HL-60/S4 treated with phorbol 12-myristate 13-acetate at 8.2 ng/mL for 4 days and 3 days (cell line): ENCODE results near the gene MOB3B.

ENCODE experiments used
- in situ Hi-C: fragments of 300-500 bp; cut with MboI; formaldehyde crosslinking; loops from 2 replicates; pipeline ENCODE4 v1.15.0; 2022; ENCODE audit warnings: low sequenced_read_pairs

MOB3B gene

DNA sequence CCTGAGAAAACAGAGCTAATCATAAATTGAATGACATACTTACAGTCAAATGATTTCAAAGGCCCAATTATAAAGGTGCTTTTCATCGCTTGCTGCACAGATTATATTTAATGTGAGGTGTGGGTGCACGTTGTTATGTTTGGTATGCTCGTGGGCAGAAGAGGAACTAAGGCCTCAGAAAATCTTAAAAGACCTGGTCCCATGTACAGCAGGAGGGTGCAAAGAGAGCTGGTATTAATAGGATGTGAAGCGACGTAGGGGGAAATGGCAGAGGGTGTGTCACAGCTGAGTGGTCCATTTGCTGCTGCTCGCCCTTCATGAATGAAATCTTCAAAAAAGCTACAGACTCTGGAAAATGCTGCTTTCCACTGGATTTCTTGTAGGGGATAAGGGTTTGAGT is 46.0 kb downstream of the MOB3B start:
- in situ Hi-C loops: no loop called here

DNA sequence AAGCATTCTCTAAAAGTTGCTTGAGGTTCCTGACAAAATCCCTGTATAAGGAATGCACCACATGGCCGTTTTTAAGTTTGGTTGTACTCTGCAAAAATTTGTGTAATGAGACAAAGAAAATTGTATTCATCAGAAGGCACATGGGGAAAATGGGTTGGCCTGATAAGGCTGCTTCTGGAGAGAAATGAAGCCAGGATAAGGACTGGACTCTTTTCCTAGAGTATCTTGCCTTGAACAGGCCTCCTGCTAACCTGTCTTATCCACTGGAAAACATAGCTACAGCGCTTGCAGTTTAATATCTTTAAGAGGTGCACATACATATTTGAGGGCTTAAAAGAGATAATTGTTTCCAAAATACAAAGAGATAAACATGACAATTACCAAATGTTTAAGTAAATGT is 46.9 kb downstream of the MOB3B start:
- in situ Hi-C loops: no loop called here

- in situ Hi-C loops: no loop called here
Observed at GRCh38 chr9:27478322-27478721, 51.3 kb downstream of the MOB3B start.

GRCh38 chr9:27476870-27477515 is 52.6 kb downstream of the MOB3B start:
- in situ Hi-C loops: no loop called here

DNA sequence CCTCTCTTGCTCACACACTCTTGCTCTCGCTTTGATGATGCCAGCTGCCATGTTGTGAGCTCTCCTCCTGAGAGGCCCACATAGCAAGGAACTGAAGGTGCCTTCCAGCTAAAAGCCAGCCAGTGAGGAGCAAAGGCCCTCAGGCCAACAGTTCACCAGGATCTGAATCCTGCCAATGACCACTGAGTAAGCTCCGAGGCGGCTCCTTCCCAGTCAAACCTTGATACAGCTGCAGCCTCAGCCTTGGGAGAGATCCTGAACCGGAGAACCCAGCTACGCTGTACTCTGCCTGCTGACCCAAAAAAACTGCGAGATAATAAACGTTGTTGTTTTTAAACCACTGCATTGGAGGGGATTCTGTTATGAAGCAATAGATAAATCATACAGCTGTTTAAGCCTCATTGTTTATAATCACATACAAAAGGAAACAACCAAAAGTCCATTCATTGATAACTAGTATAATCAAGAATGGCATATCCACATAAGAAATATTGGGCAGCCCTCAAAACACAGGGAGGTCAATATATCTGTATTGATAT is 54.5 kb downstream of the MOB3B start:
- in situ Hi-C loops: no loop called here

GRCh38 chr9:27474305-27474704 is 55.3 kb downstream of the MOB3B start:
- in situ Hi-C loops: loop anchor here (25.0 kb wide), 1 partner anchor 138 kb away; no protein-coding TSS in a partner anchor

GRCh38 chr9:27473111-27473529 is 56.5 kb downstream of the MOB3B start:
- in situ Hi-C loops: loop anchor here (25.0 kb wide), 1 partner anchor 139 kb away; no protein-coding TSS in a partner anchor

GRCh38 chr9:27472195-27472594 is 57.4 kb downstream of the MOB3B start:
- in situ Hi-C loops: loop anchor here (25.0 kb wide), 1 partner anchor 140 kb away; no protein-coding TSS in a partner anchor

DNA sequence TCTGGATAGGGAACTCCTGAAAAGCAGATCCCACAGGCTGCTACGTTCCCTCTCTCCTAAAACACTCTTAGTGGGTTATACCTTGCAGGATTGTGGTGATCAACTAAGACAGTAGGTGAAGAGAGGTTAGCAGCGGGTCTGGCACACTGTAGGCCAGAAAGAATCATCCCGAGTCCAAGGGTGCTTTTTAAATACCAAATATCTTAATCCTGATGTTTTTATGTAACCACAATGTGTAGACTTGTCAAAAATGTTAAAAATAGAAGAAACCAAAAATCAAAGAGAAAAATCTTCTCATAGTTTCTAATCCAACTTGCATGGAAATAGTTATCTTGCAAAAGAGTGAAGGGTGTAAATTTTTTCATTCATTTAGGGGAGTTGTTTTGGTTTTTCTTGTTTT is 57.8 kb downstream of the MOB3B start:
- in situ Hi-C loops: loop anchor here (25.0 kb wide), 1 partner anchor 141 kb away; no protein-coding TSS in a partner anchor

DNA sequence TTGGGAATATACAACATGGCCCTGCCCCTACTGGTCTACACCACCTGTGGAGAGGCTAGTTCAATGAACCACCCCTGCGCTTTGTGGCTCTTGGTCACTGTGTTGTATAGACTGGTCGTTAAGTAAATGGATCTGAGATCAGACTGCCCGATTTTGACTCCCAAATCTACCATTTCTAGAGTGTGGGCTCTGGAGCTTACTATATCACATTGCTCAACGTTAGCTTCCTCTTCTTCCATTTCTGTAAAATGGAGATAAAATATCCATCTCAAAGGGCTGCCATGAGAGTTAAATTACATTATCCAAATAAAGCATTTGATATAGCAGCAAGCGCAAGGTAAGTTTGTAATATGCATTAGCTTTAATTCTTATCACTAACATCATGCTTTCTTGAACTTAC is 58.2 kb downstream of the MOB3B start:
- in situ Hi-C loops: loop anchor here (25.0 kb wide), 1 partner anchor 141 kb away; no protein-coding TSS in a partner anchor

GRCh38 chr9:27470291-27470856 is 59.2 kb downstream of the MOB3B start:
- in situ Hi-C loops: loop anchor here (25.0 kb wide), 1 partner anchor 142 kb away; no protein-coding TSS in a partner anchor

- in situ Hi-C loops: loop anchor here (25.0 kb wide), 1 partner anchor 143 kb away; no protein-coding TSS in a partner anchor
Observed at GRCh38 chr9:27469550-27469949, 60.1 kb downstream of the MOB3B start.

DNA sequence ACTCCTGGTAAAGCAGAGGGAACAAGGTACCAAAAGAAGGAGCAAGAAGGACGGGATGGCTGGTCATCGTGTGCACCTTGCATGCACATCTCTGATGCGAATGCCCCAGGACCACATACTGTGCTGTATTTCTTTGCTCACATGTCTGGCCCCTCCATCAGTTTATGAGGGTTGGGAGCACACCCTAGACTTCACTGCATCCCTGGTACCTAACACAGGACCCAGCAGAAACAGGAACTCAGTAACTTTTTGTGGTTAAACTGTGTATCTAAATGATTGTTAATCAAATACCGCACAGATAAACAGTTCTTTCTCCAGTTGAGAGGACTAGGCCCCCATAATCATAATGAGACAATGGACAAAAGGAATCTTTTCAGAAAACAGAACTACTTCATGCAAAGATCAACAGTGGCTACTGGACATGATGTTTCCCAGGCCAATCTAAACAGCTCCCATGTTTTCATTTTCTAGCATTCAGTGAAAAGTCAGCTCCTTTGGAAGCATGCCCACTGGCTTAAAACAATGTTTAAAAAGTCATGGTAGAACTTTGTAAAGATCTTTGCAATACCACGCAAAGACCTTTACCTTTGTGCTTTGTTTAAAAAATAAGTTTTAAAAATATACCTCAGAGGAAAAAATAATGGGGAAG is 61.0 kb downstream of the MOB3B start:
- in situ Hi-C loops: loop anchor here (25.0 kb wide), 1 partner anchor 144 kb away; no protein-coding TSS in a partner anchor

DNA sequence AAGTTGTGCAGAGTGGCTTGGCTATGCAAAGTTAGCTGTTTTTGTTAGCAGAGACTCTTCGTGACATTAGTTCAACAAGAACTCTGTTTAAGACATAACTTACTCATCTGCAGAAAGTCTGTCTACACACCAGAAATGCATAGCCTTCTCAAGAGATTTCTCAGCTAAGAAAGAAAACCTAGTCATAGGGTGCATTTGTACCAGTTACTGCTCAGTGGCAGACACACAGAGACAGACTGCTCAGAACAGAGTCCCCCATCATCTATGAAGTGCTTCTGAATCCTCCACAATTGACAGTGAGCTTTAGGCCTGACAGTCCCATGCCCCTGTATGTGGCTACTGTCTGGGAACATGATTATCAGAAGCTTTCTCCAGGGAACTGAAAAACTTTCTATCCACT is 61.6 kb downstream of the MOB3B start:
- in situ Hi-C loops: loop anchor here (25.0 kb wide), 1 partner anchor 144 kb away; no protein-coding TSS in a partner anchor

DNA sequence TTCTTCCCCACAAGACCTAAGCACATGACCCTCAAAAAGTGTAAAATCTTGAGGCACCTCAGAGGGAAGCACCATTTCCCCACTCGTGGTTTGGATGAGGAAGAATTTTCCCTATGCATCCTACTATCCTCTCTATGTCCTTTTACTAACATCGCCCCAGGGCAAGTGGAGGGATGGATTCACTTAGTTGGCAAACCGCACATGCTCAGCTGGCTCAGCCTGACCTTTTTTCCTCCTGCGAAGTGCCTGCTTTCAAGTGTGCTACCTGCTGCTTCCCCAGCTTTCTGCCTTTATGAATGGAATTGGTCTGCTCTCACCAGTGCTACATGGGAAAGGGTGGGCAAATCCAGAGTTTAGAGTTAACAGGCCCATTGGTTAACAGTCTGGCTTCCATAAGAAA is 62.1 kb downstream of the MOB3B start:
- in situ Hi-C loops: loop anchor here (25.0 kb wide), 1 partner anchor 145 kb away; no protein-coding TSS in a partner anchor

- in situ Hi-C loops: loop anchor here (25.0 kb wide), 1 partner anchor 146 kb away; no protein-coding TSS in a partner anchor
Observed at GRCh38 chr9:27466516-27466915, 63.1 kb downstream of the MOB3B start.

DNA sequence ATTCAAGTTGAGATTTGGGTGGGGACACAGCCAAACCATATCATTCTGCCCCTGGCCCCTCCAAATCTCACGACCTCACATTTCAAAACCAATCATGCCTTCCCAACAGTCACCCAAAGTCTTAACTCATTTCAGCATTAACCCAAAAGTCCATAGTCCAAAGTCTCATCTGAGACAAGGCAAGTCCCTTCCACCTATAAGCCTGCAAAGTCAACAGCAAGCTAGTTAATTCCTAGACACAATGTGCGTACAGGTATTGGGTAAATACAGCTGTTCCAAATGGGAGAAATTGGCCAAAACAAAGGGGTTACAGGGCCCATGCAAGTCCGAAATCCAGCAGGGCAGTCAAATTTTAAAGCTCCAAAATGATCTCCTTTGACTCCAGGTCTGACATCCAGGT is 64.7 kb downstream of the MOB3B start:
- in situ Hi-C loops: loop anchor here (25.0 kb wide), 1 partner anchor 147 kb away; no protein-coding TSS in a partner anchor

DNA sequence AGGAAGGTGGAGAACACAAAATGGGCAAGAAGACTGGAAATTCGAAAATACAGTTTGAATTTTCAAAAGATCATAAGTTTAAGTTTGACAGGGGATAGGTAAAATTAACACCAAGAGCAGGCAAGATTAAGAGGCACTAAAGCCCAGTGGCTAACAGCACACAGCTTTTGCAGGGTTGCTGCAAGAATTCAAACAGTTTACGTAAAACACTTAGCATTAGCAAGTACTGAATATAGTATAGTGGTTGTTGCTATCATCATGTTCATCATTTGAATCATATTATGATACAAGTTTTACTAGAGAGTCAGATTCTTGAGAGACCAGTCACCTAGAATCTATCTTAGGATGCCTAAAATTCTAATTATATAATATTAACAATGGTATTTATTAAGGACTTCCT is 66.8 kb downstream of the MOB3B start:
- in situ Hi-C loops: loop anchor here (25.0 kb wide), 1 partner anchor 149 kb away; no protein-coding TSS in a partner anchor

GRCh38 chr9:27462434-27462833 is 67.2 kb downstream of the MOB3B start:
- in situ Hi-C loops: loop anchor here (25.0 kb wide), 1 partner anchor 150 kb away; no protein-coding TSS in a partner anchor

- in situ Hi-C loops: loop anchor here (25.0 kb wide), 1 partner anchor 152 kb away; no protein-coding TSS in a partner anchor
Observed at GRCh38 chr9:27460226-27461023, 69.2 kb downstream of the MOB3B start.
